ENCODE data around the gene TYW5. TPM values are rescaled to one million over a fixed set of nuclear protein-coding genes. Genes with fewer than 3 reads are reported as not detected.

Gene TYW5
- total RNA-seq, 2 donors from 2014 or later = 11.0 to 16.1 TPM

DNA sequence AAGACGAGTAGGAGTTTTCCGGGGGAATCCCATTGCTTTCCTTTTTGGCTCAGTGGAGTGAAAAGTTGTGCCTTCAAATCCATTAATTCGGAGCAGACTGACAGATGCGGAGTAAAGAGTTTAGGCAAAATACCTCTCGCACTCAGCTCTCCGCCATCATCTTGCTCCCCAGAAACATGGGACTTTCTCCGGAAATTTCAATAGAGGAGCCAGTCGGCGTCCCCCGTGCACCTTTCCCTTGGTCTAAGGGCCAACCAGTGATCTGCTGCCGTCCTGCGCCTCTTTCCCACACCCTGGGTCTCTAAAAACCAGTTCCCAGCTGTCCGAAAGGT, 318 bp downstream of the TYW5 start:
- no peaks in the 10 kb centered on the region for H3K9me3 Mint-ChIP-seq
- no peaks in the 10 kb centered on the region for H3K27me3 Mint-ChIP-seq
- H3K36me3 Mint-ChIP-seq (ENCODE audit: low read depth) = peaks cover 61% of the 10 kb centered on the region
- peaks cover 23% of the 10 kb centered on the region for H3K4me1 Mint-ChIP-seq
- H3K4me3 Mint-ChIP-seq = peak overlapping the region; percentile 99
- H3K27ac Mint-ChIP-seq = peak overlapping the region; percentile 97
- peak; percentile 62 for ATAC-seq (replicated peaks)

- H3K27me3 Mint-ChIP-seq = no peaks in the 10 kb centered on the region
- H3K36me3 Mint-ChIP-seq (ENCODE audit: low read depth) = peaks cover 76% of the 10 kb centered on the region
- no peak for ATAC-seq (replicated peaks)
- H3K4me1 Mint-ChIP-seq = peaks cover 8% of the 10 kb centered on the region
- H3K9me3 Mint-ChIP-seq = no peaks in the 10 kb centered on the region
- peak overlapping the region; percentile 99 for H3K4me3 Mint-ChIP-seq
- H3K27ac Mint-ChIP-seq = peak overlapping the region; percentile 50
These were observed 4.3 kb downstream of the TYW5 start for GRCh38 chr2:199951023-199951422.

DNA sequence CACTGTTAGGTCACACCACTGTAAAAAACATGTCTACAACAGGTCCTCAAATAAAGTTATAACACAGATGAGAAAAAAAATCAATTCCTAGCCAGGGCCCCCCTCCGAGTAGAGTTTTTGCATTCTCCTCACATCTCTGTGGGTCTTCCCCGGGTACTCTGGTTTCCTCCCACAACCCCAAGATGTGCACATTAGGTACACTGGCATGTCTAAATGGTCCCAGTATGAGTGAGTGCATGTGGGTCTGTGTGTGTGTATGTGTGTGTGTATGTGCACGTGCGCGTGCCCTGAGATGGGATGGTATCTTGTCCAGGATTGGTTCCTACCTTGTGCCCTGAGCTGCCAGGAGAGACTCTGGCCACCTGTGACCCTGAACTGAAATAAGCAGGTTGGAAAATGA, 4.9 kb downstream of the TYW5 start:
- Mint-ChIP-seq H3K4me1 (peaks cover 11% of the 10 kb centered on the region), H3K27me3 (no peaks in the 10 kb centered on the region), H3K9me3 (no peaks in the 10 kb centered on the region), H3K4me3 (peak overlapping the region; percentile 2), H3K27ac (no peak overlapping the region), H3K36me3 (ENCODE audit: low read depth) (peaks cover 82% of the 10 kb centered on the region)
- no peak for ATAC-seq (replicated peaks)

GRCh38 chr2:199946836-199947235, 8.5 kb downstream of the TYW5 start:
- H3K4me1 Mint-ChIP-seq = peaks cover 14% of the 10 kb centered on the region

GRCh38 chr2:199946196-199946595, 9.1 kb downstream of the TYW5 start:
- H3K36me3 Mint-ChIP-seq (ENCODE audit: low read depth) = peaks cover 91% of the 10 kb centered on the region
- H3K4me3 Mint-ChIP-seq = no peak overlapping the region
- peak overlapping the region; percentile 59 for H3K27ac Mint-ChIP-seq
- ATAC-seq (replicated peaks) = no peak
- no peaks in the 10 kb centered on the region for H3K27me3 Mint-ChIP-seq
- peaks cover 14% of the 10 kb centered on the region for H3K4me1 Mint-ChIP-seq
- no peaks in the 10 kb centered on the region for H3K9me3 Mint-ChIP-seq

More at GRCh38 chr2:199946836-199947235, 8.5 kb downstream of the TYW5 start:
- H3K27ac Mint-ChIP-seq = peak overlapping the region; percentile 59
- no peak overlapping the region for H3K4me3 Mint-ChIP-seq
- ATAC-seq (replicated peaks) = no peak
- peaks cover 89% of the 10 kb centered on the region for H3K36me3 Mint-ChIP-seq (ENCODE audit: low read depth)
- H3K9me3 Mint-ChIP-seq = no peaks in the 10 kb centered on the region
- H3K27me3 Mint-ChIP-seq = no peaks in the 10 kb centered on the region

DNA sequence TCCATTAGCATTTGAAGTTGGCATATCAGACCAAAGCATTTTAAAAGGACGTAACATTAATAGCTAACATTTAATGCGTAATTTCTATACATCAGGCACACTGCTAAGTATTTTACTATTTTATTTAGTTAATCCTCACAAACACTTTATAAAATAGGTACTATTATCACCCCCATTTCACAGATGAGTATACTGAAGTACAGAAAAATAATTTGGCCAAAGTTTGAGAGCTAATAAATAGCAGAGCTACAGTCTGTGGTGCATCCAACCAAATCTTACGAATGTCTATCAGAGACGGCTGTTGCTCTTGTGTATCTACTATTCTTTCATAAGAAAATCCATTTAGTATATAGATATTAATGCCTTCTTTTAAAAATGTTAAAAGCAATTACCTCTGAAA, 11.9 kb downstream of the TYW5 start:
- no peak for ATAC-seq (replicated peaks)
- Mint-ChIP-seq H3K4me3 (no peak overlapping the region), H3K27ac (peak overlapping the region; percentile 62), H3K27me3 (no peaks in the 10 kb centered on the region), H3K4me1 (peaks cover 19% of the 10 kb centered on the region), H3K9me3 (no peaks in the 10 kb centered on the region), H3K36me3 (ENCODE audit: low read depth) (peaks cover 93% of the 10 kb centered on the region)

GRCh38 chr2:199940373-199940772, 14.9 kb downstream of the TYW5 start:
- ATAC-seq (replicated peaks) = peak; percentile 28
- Mint-ChIP-seq H3K36me3 (ENCODE audit: low read depth) (peaks cover 87% of the 10 kb centered on the region), H3K27me3 (no peaks in the 10 kb centered on the region), H3K27ac (no peak overlapping the region), H3K4me3 (no peak overlapping the region), H3K9me3 (no peaks in the 10 kb centered on the region), H3K4me1 (peaks cover 14% of the 10 kb centered on the region)

DNA sequence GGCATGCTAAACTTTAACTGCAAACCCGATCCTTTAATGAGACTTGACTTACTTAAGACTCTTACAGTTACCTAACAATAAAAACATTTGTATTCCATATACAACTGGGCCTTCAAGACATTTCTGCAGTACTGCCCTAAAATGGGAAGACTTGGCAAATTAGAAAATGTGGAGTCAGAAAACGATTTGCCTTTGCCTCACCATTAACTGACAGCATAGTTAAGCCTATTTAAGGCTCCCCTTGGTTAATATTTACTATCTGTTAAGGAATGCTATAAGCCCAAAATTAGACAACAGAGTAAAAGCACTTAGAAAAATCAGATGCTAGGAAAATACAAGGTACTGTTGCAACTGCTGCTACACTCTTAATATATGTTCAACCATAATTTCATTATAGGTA, 18.7 kb downstream of the TYW5 start:
- ATAC-seq (replicated peaks) = no peak
- Mint-ChIP-seq H3K4me1 (peaks cover 5% of the 10 kb centered on the region), H3K36me3 (ENCODE audit: low read depth) (peaks cover 74% of the 10 kb centered on the region), H3K27me3 (no peaks in the 10 kb centered on the region), H3K9me3 (no peaks in the 10 kb centered on the region), H3K27ac (no peak overlapping the region), H3K4me3 (no peak overlapping the region)

DNA sequence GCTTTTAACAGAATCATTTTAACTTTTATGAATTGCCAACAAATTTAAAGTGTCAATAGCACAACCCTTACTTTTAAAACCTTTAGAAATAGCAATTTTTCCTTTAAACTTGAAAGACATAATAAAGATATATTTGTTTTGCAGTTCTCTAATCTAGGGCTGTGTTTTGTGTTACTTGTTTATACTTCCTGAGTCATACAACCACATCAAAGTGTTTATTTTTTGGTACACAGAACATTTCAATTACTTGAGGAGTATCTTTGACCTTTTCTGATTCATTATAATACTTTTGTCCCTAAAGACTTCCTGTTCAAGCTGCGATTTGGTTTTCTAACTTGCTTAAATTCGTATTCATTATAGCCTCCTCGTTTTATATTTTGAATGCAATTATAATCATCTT, 21.8 kb downstream of the TYW5 start:
- no peak overlapping the region for H3K27ac Mint-ChIP-seq
- ATAC-seq (replicated peaks) = no peak

GRCh38 chr2:199932312-199932855, 22.9 kb downstream of the TYW5 start:
- peaks cover 77% of the 10 kb centered on the region for H3K36me3 Mint-ChIP-seq (ENCODE audit: low read depth)
- no peaks in the 10 kb centered on the region for H3K4me1 Mint-ChIP-seq
- no peaks in the 10 kb centered on the region for H3K9me3 Mint-ChIP-seq
- H3K27me3 Mint-ChIP-seq = no peaks in the 10 kb centered on the region
- H3K4me3 Mint-ChIP-seq = no peak overlapping the region
- H3K27ac Mint-ChIP-seq = peak overlapping the region; percentile 35
- ATAC-seq (replicated peaks) = no peak

More for the DNA sequence above, 21.8 kb downstream of the TYW5 start:
- peaks cover 77% of the 10 kb centered on the region for H3K36me3 Mint-ChIP-seq (ENCODE audit: low read depth)
- H3K4me3 Mint-ChIP-seq = no peak overlapping the region
- no peaks in the 10 kb centered on the region for H3K9me3 Mint-ChIP-seq
- H3K27me3 Mint-ChIP-seq = no peaks in the 10 kb centered on the region
- no peaks in the 10 kb centered on the region for H3K4me1 Mint-ChIP-seq

GRCh38 chr2:199929262-199929661, 26.0 kb downstream of the TYW5 start:
- Mint-ChIP-seq H3K27ac (no peak overlapping the region), H3K4me1 (no peaks in the 10 kb centered on the region), H3K36me3 (ENCODE audit: low read depth) (peaks cover 86% of the 10 kb centered on the region), H3K27me3 (no peaks in the 10 kb centered on the region), H3K4me3 (no peak overlapping the region), H3K9me3 (no peaks in the 10 kb centered on the region)
- no peak for ATAC-seq (replicated peaks)

DNA sequence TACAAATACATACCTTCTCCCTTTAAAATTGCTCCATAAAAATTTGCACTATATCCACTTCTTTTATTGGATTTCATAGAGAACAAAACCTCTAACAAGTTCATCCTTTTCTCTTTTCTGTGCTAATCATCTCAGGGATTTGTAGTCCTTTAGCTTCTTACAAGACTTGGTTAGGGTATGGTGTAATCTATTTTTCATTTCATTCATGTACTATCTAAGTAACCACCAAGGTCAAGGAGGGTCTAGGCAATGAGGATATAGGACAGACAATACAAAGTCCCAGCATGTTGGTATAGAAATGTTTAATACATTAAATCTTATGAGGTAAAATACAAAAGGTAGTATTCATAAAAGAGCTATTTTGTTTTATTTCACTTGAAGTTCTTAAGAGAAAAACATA, 26.7 kb downstream of the TYW5 start:
- H3K4me3 Mint-ChIP-seq = no peak overlapping the region
- H3K27me3 Mint-ChIP-seq = no peaks in the 10 kb centered on the region
- peaks cover 89% of the 10 kb centered on the region for H3K36me3 Mint-ChIP-seq (ENCODE audit: low read depth)
- no peaks in the 10 kb centered on the region for H3K4me1 Mint-ChIP-seq
- peak overlapping the region; percentile 4 for H3K27ac Mint-ChIP-seq
- ATAC-seq (replicated peaks) = no peak
- H3K9me3 Mint-ChIP-seq = no peaks in the 10 kb centered on the region

DNA sequence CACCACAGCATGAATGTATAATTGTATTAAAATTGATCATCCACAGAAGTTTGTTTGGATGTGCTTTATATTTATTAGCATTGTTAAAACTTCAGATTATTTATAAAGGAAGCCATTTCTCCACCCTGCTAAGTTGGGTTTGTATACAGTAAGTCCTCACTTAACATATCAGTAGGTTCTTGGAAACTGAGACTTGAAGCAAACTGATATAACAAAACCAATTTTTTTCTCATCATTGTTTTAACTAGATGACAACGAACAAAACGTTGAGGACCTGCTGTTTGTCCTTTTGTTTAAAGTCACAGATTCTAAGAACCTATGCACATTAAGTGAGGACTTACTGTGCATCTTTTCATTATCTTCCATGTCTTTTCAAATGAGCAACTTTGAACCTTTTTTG, 27.1 kb downstream of the TYW5 start:
- Mint-ChIP-seq H3K9me3 (no peaks in the 10 kb centered on the region), H3K36me3 (ENCODE audit: low read depth) (peaks cover 85% of the 10 kb centered on the region), H3K27me3 (no peaks in the 10 kb centered on the region), H3K27ac (peak overlapping the region; percentile 4), H3K4me3 (no peak overlapping the region), H3K4me1 (no peaks in the 10 kb centered on the region)
- no peak for ATAC-seq (replicated peaks)

GRCh38 chr2:199926806-199927205, 28.5 kb downstream of the TYW5 start:
- H3K9me3 Mint-ChIP-seq = no peaks in the 10 kb centered on the region
- H3K4me1 Mint-ChIP-seq = peaks cover 4% of the 10 kb centered on the region
- H3K36me3 Mint-ChIP-seq (ENCODE audit: low read depth) = peaks cover 70% of the 10 kb centered on the region
- H3K27me3 Mint-ChIP-seq = no peaks in the 10 kb centered on the region
- H3K4me3 Mint-ChIP-seq = no peak overlapping the region
- no peak for ATAC-seq (replicated peaks)
- no peak overlapping the region for H3K27ac Mint-ChIP-seq

GRCh38 chr2:199923924-199924323, 31.4 kb downstream of the TYW5 start:
- ATAC-seq (replicated peaks) = peak; percentile 59
- Mint-ChIP-seq H3K4me3 (no peak overlapping the region), H3K27ac (no peak overlapping the region), H3K27me3 (no peaks in the 10 kb centered on the region), H3K9me3 (no peaks in the 10 kb centered on the region), H3K4me1 (peaks cover 4% of the 10 kb centered on the region), H3K36me3 (ENCODE audit: low read depth) (peaks cover 49% of the 10 kb centered on the region)

- no peak for ATAC-seq (replicated peaks)
- H3K9me3 Mint-ChIP-seq = no peaks in the 10 kb centered on the region
- no peaks in the 10 kb centered on the region for H3K27me3 Mint-ChIP-seq
- no peak overlapping the region for H3K27ac Mint-ChIP-seq
- H3K4me1 Mint-ChIP-seq = peaks cover 4% of the 10 kb centered on the region
- peaks cover 47% of the 10 kb centered on the region for H3K36me3 Mint-ChIP-seq (ENCODE audit: low read depth)
- no peak overlapping the region for H3K4me3 Mint-ChIP-seq
These were observed 32.4 kb downstream of the TYW5 start for GRCh38 chr2:199922856-199923255.
